ENCODE measurements around the gene DDI2.

Gene DDI2

GRCh38 chr1:15704526-15705183 is 87.4 kb downstream of the DDI2 start:
- no peak for DNase-seq (ENCODE audit: insufficient read length, low spot score)
- no peak for FAIRE-seq
- no peak for TF ChIP-seq CTCF (IDR thresholded peaks at IDR 0.05; ENCODE audit: insufficient read depth, missing control alignments)

DNA sequence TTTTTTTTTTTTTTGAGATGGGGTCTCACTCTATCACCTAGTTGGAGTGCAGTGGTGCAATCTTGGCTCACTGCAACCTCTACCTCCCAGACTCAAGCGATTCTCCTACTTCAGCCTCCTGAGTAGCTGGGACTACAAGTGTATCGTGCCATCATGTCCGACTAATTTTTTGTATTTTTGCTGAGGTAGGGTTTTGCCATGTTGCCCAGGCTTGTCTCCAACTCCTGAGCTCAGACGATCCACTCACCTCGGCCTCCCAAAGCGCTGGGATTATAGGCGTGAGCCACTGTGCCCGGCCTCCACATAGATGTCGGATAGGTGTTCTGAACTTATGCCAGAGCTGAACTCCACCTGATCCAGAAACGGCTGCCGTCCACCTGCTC is 87.9 kb downstream of the DDI2 start:
- no peak for TF ChIP-seq CTCF (IDR thresholded peaks at IDR 0.05; ENCODE audit: insufficient read depth, missing control alignments)
- DNase-seq (ENCODE audit: insufficient read length, low spot score) (no peak), FAIRE-seq (no peak)

GRCh38 chr1:15706751-15707150 is 89.5 kb downstream of the DDI2 start:
- TF ChIP-seq CTCF (IDR thresholded peaks at IDR 0.05; ENCODE audit: insufficient read depth, missing control alignments): no peak
- FAIRE-seq (no peak), DNase-seq (ENCODE audit: insufficient read length, low spot score) (no peak)

DNA sequence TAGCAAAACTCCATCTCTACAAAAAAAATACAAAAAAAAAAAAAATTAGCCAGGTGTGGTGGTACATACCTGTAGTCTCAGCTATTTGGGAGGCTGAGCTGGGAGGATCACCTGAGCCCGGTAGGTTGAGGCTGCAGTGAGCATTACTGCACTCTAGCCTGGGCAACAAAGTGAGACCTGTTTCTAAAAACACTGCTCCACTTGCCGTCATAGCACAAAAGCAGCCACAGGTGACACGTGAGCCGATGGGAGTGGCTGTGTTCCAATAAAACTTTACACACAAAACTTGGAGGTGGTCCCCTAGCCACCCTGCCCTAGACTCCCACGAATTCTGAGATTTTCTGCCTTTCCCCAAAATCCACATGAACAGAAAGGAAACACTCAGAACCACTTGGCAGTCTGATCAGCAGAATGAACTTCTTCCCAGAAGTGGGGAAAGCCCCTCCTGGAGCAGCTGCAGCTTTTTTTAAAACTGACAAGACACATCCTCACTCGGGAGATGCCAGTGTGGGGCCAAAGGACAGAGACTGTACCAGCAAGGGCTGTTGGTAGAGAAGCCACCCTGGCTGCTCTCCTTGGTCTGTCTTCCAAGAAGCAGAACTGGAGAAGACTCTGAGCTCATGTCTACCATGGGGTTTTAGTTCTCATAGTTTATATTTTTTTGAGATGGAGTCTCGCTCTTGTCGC is 90.1 kb downstream of the DDI2 start:
- FAIRE-seq (no peak), DNase-seq (ENCODE audit: insufficient read length, low spot score) (no peak)
- TF ChIP-seq CTCF (IDR thresholded peaks at IDR 0.05; ENCODE audit: insufficient read depth, missing control alignments): no peak

GRCh38 chr1:15708486-15709137 is 91.4 kb downstream of the DDI2 start:
- no peak for DNase-seq (ENCODE audit: insufficient read length, low spot score)
- no peak for TF ChIP-seq CTCF (IDR thresholded peaks at IDR 0.05; ENCODE audit: insufficient read depth, missing control alignments)

DNA sequence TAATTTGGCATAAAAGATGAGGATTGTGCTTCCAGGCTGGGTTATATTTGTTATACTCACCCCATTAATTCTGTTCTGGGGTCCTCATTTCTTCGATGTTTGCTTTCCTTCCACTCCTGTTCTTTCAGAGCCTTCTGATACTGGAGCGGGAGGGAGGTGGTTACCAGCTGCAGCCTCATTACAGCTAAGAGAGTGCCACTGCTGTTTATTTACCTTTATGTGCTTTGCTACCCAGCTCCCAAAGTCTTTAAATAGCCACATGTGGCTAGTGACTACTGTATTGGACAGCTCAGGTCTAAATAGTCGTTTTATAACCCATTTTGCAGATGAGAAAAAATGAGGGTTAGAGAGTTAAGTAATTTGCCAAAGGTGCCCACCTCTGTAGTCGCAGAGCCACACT is 92.0 kb downstream of the DDI2 start:
- FAIRE-seq: no peak
- no peak for TF ChIP-seq CTCF (IDR thresholded peaks at IDR 0.05; ENCODE audit: insufficient read depth, missing control alignments)
- no peak for DNase-seq (ENCODE audit: insufficient read length, low spot score)

More at GRCh38 chr1:15708486-15709137, 91.4 kb downstream of the DDI2 start:
- FAIRE-seq: no peak

- no peak for FAIRE-seq
- TF ChIP-seq CTCF (IDR thresholded peaks at IDR 0.05; ENCODE audit: insufficient read depth, missing control alignments): no peak
- DNase-seq (ENCODE audit: insufficient read length, low spot score): no peak
Measured at GRCh38 chr1:15712168-15712567, 94.9 kb downstream of the DDI2 start.

Measured in D721Med (cell line).